Adrenal gland (tissue), 12 donors: ENCODE results near the gene MATK. TPM values are rescaled to one million over a fixed set of nuclear protein-coding genes. Genes with fewer than 3 reads are reported as not detected.
A peak's percentile ranks its signal among the peaks of the same experiment; 100 is the strongest.
"Not testable (repeated sequence)": the region's sequence is repeated elsewhere in the genome, so short reads cannot be mapped to it uniquely, and the experiment has no call there.

Source experiments
- DNase-seq, 7 donors: peaks; one replicate each; pipeline ENCODE4 v3.0.0-alpha.2; 2019 to 2020
- H3K27ac ChIP-seq, 5 donors: fragments of 200-600 bp; sonication (generic) in 4 of 5; 1 replicate in 3 of 5; 2 replicates in 2 of 5; pipeline versions ENCODE4 v1.5.1 to v1.8.0; 2016 to 2020; ENCODE audit warnings: mild to moderate bottlenecking in 1 of 5
- H3K27me3 ChIP-seq: fragments of 200-600 bp; 2 replicates; pipeline ENCODE4 v1.8.0; 2021
- H3K36me3 ChIP-seq, 2 donors: fragments of 200-600 bp; replicated peaks in 1 of 2; 1 replicate in 1 of 2; 2 replicates in 1 of 2; pipeline versions ENCODE4 v1.5.1 to v1.8.0; 2018 to 2022
- H3K4me1 ChIP-seq, 2 donors: fragments of 200-600 bp; replicated peaks in 1 of 2; 1 replicate in 1 of 2; 2 replicates in 1 of 2; pipeline versions ENCODE4 v1.5.1 to v1.8.0; 2018 to 2021
- H3K4me3 ChIP-seq, 4 donors: fragments of 200-600 bp; sonication (generic) in 3 of 4; one replicate each; pipeline ENCODE4 v1.5.1; 2016 to 2018
- H3K9me3 ChIP-seq, 3 donors: fragments of 200-600 bp; sonication (generic) in 1 of 3; replicated peaks in 1 of 3; 1 replicate in 2 of 3; 2 replicates in 1 of 3; pipeline versions ENCODE4 v1.5.1 to v1.8.0; 2016 to 2021
- POLR2A ChIP-seq, 2 donors: fragments of 450-650 bp; IDR thresholded peaks; one replicate each; pipeline ENCODE4 v1.6.1; 2017; ENCODE audit warnings: antibody characterized with exemption in 2 of 2, mild to moderate bottlenecking in 2 of 2, moderate library complexity in 1 of 2
- WGBS, 4 donors: extraction: QIAGEN DNeasy Blood & Tissue Kit in 2 of 4; methylation state at CpG; one replicate each; pipeline versions ENCODE4 v1.1.5 to v1.1.7; 2013 to 2017; 5-methylcytosine and 5-hydroxymethylcytosine counted together
- intact Hi-C, 2 donors: fragments of 100-400 bp; cut with DNase I; formaldehyde crosslinking; loops; one replicate each; pipeline versions ENCODE4 v1.14.1 to v1.15.0; 2022 to 2023
- polyA plus RNA-seq, 3 donors: library from polyadenylated mRNA; stranded (reverse); fragments of 200-250 nt in 2 of 3; fragments of 350-450 nt in 1 of 3; fragmentation: Illumina TruSeq in 1 of 3; extraction: RNeasy Lipid Tissue Mini Kit (QIAGEN cat#74804) in 1 of 3; gene quantifications; one replicate each; pipeline ENCODE4 v1.2.3, GENCODE V29; 2013 to 2014
- total RNA-seq, 9 donors: library from RNA; depleted of rRNA in 4 of 9; stranded (reverse); fragments of >200 nt in 4 of 9; fragments of 120-200 nt in 1 of 9; fragmentation: NEBNext Ultra II Directional in 1 of 9; extraction: Animal tissue kit (Norgen Biotek cat#: 25700) in 1 of 9; gene quantifications; one replicate each; pipeline versions ENCODE4 v1.1.0 to v1.2.4, GENCODE V29; 2013 to 2023
- TF ChIP-seq, protein P1 (sequence below), 6 experiments: fragments of 450-650 bp in 4 of 6; fragments of 200-600 bp in 2 of 6; sonication (generic) in 1 of 6; IDR thresholded peaks; 1 replicate in 5 of 6; 2 replicates in 1 of 6; pipeline versions ENCODE4 v1.5.1 to v1.8.0; 2016 to 2021; ENCODE audit warnings: antibody characterized with exemption in 6 of 6, mild to moderate bottlenecking in 2 of 6, moderate library complexity in 1 of 6
- donor health status: healthy with polysubstance abuse.
- donor health status: Bipolar disorder and iron deficiency.
- donor health status: DM: yes; HTN: yes; CAD: no.
- donor health status: DM: no; HTN: no; CAD: no.
- donor health status: DM: no; HTN: no; CAD: no.
- donor health status: DM: yes; HTN: yes; CAD: no.

Gene MATK
- total and polyA plus RNA-seq, 12 donors: 0.26 to 20.7 (median 1.4) TPM

DNA sequence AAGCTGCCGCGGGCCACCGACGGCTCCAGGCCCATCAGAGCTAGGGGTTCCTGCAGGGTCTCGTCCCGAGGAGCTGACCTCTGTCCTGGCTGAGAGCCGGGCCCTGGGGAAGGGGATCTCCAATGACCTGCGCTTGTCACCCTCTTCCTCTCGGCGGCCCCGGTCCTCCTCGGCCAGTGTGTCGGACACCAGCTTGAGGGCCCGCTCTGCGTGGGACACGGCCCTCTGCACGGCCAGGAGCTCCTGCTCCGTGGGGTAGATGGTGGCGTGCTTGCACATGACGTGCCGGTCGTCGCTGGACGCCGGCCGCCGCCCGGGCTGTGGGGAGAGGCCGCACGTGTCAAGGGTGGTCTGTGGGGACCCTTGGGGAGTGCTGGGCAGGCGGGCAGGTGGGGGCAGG is 32.7 kb upstream of the MATK start:
- Histone ChIP-seq H3K4me1 (no peaks in the 10 kb centered on the region), H3K9me3 (no peaks in the 10 kb centered on the region), H3K27ac (peak overlapping the region in 1 of 5 donors; percentile 40), H3K4me3 (no peak overlapping the region), H3K27me3 (no peaks in the 10 kb centered on the region), H3K36me3 (no peaks in the 10 kb centered on the region)
- no peak for TF ChIP-seq POLR2A (IDR thresholded peaks at IDR 0.05)
- TF ChIP-seq, protein P1, sequence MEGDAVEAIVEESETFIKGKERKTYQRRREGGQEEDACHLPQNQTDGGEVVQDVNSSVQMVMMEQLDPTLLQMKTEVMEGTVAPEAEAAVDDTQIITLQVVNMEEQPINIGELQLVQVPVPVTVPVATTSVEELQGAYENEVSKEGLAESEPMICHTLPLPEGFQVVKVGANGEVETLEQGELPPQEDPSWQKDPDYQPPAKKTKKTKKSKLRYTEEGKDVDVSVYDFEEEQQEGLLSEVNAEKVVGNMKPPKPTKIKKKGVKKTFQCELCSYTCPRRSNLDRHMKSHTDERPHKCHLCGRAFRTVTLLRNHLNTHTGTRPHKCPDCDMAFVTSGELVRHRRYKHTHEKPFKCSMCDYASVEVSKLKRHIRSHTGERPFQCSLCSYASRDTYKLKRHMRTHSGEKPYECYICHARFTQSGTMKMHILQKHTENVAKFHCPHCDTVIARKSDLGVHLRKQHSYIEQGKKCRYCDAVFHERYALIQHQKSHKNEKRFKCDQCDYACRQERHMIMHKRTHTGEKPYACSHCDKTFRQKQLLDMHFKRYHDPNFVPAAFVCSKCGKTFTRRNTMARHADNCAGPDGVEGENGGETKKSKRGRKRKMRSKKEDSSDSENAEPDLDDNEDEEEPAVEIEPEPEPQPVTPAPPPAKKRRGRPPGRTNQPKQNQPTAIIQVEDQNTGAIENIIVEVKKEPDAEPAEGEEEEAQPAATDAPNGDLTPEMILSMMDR (IDR thresholded peaks at IDR 0.05): no peak
- 74 to 83% (median 76%) methylated on average over 15 to 31 of the region's 31 CpGs for WGBS, 4 donors
- intact Hi-C loops: no loop called here
- DNase-seq: no peak

DNA sequence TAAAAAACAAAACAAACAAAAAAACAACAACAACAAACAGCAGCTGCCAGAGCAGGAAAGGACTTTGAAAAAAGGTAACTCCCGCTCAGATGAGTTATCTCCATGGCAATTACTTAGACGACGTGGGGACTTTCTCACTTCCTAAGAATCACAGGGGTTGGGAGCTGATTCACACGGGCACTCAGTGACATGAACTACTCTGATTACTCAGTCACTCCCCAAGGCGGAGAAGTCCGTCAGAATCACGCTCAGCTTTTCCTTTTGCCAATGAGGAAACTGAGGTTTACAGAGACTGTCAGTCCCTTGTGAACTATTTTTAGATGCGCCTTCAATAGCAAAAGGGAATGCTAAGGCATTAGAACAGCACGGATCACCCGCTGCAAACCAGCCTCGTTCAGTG is 32.3 kb upstream of the MATK start:
- peak in 1 of 7 donors; percentile 16 for DNase-seq
- no peaks in the 10 kb centered on the region for H3K36me3 ChIP-seq
- intact Hi-C loops: no loop called here
- peak overlapping the region in 1 of 5 donors; percentile 40 for H3K27ac ChIP-seq
- 33 to 47% (median 39%) methylated on average over 11 of the region's 11 CpGs for WGBS, 4 donors
- TF ChIP-seq, protein P1 (IDR thresholded peaks at IDR 0.05): no peak
- no peak for TF ChIP-seq POLR2A (IDR thresholded peaks at IDR 0.05)
- H3K4me1 ChIP-seq: no peaks in the 10 kb centered on the region
- no peaks in the 10 kb centered on the region for H3K9me3 ChIP-seq
- H3K27me3 ChIP-seq: no peaks in the 10 kb centered on the region
- no peak overlapping the region for H3K4me3 ChIP-seq

DNA sequence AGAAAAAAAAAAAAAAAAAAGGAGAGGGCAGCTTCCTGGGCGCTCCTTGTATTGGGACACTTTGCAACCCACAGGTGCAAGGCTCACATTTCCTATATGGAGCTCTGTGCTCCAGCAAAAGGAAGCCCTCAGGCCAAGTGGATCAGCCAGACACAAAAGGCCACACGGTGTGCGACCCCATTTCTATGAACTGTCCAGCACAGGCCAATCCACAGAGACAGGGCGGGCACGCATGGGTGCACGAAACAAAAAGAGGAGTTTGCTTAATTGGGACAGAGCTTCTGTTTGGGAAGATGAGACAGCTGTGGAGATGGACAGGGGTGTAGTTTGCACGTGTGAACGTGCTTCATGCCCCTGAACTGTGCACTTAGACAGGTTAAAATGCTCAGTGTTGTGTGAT is 31.6 kb upstream of the MATK start:
- intact Hi-C loops: no loop called here

DNA sequence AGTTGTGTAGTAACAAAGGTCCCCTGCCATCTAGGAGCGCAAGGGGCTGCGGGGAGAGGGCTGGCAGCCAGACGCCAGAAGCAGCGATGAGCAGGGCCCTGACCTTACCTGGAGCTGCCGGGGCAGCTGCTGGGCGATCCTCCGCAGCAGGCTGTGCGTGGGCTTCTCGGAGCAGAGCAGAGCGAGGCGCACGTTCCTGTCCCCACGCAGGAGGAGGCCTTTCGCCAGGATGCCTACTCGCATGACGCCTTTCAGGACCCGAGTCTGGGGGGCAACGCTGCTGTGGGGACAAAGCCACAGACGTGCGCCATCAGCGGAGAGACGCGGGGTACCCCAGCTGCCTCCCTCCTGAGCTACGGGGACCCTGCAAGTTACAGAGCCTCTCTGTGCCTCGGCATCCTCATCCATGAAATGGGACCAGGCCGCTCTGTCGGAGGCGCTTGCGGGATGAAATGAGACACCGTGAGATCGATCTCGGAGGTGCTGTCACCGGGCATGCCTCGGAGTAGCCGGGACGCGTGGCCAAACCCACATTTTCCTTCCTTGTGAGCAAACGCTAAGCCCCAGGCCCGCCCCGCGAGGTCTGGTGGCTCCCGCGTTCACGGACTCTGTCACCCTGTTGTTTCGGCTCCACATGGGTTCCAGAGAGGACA is 30.5 kb upstream of the MATK start:
- Histone ChIP-seq H3K27ac (no peak overlapping the region), H3K4me3 (no peak overlapping the region), H3K36me3 (no peaks in the 10 kb centered on the region), H3K4me1 (peaks cover 0 to 3% of the 10 kb centered on the region in 2 donors), H3K9me3 (no peaks in the 10 kb centered on the region), H3K27me3 (no peaks in the 10 kb centered on the region)
- intact Hi-C loops: no loop called here
- TF ChIP-seq, protein P1 (IDR thresholded peaks at IDR 0.05): no peak
- no peak for TF ChIP-seq POLR2A (IDR thresholded peaks at IDR 0.05)
- 89 to 93% (median 91%) methylated on average over 14 to 45 of the region's 45 CpGs for WGBS, 4 donors
- DNase-seq: no peak

More for the DNA sequence above, 31.6 kb upstream of the MATK start:
- no peak for DNase-seq
- no peak overlapping the region for H3K4me3 ChIP-seq
- no peaks in the 10 kb centered on the region for H3K27me3 ChIP-seq
- H3K27ac ChIP-seq: no peak overlapping the region
- no peaks in the 10 kb centered on the region for H3K9me3 ChIP-seq
- no peak for TF ChIP-seq POLR2A (IDR thresholded peaks at IDR 0.05)
- TF ChIP-seq, protein P1 (IDR thresholded peaks at IDR 0.05): no peak
- WGBS, 4 donors: 73 to 91% (median 83%) methylated on average over 7 to 8 of the region's 8 CpGs
- peaks cover 0 to under 1% of the 10 kb centered on the region in 2 donors for H3K4me1 ChIP-seq
- no peaks in the 10 kb centered on the region for H3K36me3 ChIP-seq

DNA sequence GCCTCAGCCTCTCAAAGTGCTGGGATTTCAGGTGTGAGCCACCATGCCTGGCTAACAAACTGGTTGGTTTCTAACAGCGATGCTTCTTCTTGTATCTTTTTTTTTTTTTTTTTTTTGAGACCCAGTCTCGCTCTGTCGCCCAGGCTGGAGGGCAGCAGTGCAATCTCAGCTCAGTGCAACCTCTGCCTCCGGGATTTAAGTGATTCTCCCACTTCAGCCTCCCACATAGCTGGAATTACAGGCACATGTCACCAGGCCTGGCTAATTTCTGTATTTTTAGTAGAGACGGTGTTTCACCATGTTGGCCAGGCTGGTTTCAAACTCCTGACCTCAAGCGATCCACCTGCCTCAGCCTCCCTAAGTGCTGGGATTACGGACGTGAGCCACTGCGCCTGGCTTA is 30.0 kb upstream of the MATK start:
- DNase-seq, H3K27me3 ChIP-seq, H3K9me3 ChIP-seq, H3K4me3 ChIP-seq, H3K4me1 ChIP-seq, H3K27ac ChIP-seq, intact Hi-C loops, H3K36me3 ChIP-seq: not testable (repeated sequence)
- WGBS, 4 donors: 84 to 94% (median 91%) methylated on average over 9 of the region's 9 CpGs
